ENCODE data around the gene HRH4. TPM values are rescaled to one million over a fixed set of nuclear protein-coding genes. Genes with fewer than 3 reads are reported as not detected.

HRH4 gene
- total RNA-seq = not detected in 2 replicates

GRCh38 chr18:24460388-24460787 is at the start of gene HRH4:
Gene HRH4 (plus strand): TSS chr18:24460637. CDS start chr18:24460729, 92 bp downstream.

GRCh38 chr18:24426398-24427294 is 33.8 kb upstream of the HRH4 start, which contains the start of gene IMPACT:
Gene IMPACT (plus strand): TSS chr18:24426670. CDS start chr18:24426757, 87 bp downstream.

Small RNA genes within 50 kb of the gene (small RNA-seq; reads per million reads assigned to genes)
- gene RF00019 = not detected

Other genes starting within 250 kb of the HRH4 start
- 49.2 and 54.5 TPM in 2 replicates for gene OSBPL1A, start 62.8 kb upstream of the HRH4 start, total RNA-seq
- 39.7 and 41.9 TPM in 2 replicates for gene IMPACT, start 34.0 kb upstream of the HRH4 start, total RNA-seq

Data from hair follicle dermal papilla cell (primary cell).